SIG-M5 (cell line): ENCODE measurements around the gene BAZ1B.
"Not testable (repeated sequence)": the region's sequence is repeated elsewhere in the genome, so short reads cannot be mapped to it uniquely, and the experiment has no call there.

Source experiments
- DNase-seq: peaks from one replicate; lab custom pipeline; 2025; lab: John Stamatoyannopoulos, UW

BAZ1B gene

GRCh38 chr7:73425356-73425983 lies 96.6 kb downstream of the BAZ1B start:
- no peak for DNase-seq

- DNase-seq = no peak
These were observed 97.6 kb downstream of the BAZ1B start for GRCh38 chr7:73424489-73424885.

DNA sequence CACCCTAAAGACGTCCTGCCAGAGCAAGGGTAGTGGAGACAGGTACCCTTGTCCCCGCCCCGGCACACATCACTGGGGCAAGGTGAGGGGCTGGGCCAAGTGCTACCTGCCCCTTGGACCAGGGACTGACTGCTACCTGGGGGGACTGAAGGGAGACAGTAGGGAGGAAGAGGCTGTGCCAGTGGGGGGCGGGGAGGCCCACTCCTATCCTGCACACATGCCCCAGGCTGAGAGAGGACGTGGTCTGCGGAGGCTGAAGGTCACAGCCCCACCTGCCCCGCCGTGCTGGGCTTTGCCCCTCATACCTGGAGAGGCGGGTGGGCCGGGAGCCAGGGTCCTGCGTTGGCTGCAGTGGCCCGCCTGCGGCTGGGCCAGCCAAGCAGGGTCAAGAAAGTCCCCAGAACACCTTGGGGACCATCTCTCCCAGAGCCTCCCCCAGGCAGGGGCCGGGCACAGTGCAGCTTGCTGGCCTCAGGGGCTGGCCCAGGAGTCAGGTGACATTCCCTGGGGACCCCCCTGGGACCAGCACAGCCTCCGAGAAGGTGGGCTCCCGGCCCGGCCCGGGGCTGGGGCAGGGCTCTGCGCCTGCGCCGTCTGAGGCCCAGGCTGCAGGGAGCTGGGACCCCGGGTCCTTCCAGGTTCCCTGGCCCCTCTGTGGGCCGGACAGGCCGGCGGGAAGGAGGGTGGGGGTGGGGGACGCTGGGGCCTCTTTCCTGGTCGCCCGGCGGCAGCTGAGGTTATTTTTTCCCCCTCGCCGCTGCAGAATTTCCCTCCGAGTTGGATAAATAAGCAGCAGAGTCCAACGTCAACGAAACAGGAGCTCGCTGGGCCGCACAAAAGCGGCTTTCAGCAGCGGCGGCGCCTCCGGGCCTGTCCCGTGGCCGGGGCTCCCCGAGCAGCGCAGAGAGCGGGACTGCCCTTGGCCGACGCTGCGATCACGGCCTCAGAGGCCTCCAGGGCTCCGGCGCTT lies 98.3 kb downstream of the BAZ1B start:
- DNase-seq = no peak

- not testable (repeated sequence) for DNase-seq
These were observed 101.5 kb downstream of the BAZ1B start for GRCh38 chr7:73420610-73421009.

GRCh38 chr7:73420016-73420415 lies 102.1 kb downstream of the BAZ1B start:
- not testable (repeated sequence) for DNase-seq

- DNase-seq = no peak
These were observed 103.9 kb downstream of the BAZ1B start for GRCh38 chr7:73418113-73418703.

DNA sequence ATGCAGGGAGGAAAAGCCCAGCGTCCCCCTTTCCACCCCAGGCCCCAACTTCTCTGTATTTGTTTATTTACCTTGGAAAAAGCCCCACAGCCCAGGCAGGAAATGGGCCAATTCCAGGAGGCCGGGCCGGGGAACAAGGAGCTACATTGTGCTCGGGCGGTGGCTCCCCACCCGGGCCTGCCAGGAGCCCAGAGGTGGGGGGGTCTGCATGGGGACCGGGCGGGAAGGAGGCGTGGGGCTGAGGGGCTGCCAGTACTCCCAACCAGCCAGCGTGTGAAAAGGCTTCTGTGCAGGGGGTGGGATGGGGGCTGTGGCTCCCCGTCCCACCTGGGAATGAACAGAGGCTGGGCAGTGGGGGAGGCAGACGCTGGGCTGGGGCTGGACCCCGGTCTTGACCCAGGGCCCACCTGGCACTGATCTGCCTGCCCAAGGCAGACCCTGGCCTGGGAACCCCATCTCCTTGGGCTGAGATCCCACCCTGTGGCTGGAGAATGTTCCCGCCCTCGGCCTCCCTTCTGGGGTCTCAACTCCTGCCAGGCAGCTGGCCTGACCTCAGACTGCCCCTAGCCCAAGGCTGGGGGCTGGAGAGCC lies 111.5 kb downstream of the BAZ1B start:
- not testable (repeated sequence) for DNase-seq

GRCh38 chr7:73404860-73405259 lies 117.2 kb downstream of the BAZ1B start:
- not testable (repeated sequence) for DNase-seq

- DNase-seq = not testable (repeated sequence)
These were observed 122.7 kb downstream of the BAZ1B start for GRCh38 chr7:73399185-73400050.

DNA sequence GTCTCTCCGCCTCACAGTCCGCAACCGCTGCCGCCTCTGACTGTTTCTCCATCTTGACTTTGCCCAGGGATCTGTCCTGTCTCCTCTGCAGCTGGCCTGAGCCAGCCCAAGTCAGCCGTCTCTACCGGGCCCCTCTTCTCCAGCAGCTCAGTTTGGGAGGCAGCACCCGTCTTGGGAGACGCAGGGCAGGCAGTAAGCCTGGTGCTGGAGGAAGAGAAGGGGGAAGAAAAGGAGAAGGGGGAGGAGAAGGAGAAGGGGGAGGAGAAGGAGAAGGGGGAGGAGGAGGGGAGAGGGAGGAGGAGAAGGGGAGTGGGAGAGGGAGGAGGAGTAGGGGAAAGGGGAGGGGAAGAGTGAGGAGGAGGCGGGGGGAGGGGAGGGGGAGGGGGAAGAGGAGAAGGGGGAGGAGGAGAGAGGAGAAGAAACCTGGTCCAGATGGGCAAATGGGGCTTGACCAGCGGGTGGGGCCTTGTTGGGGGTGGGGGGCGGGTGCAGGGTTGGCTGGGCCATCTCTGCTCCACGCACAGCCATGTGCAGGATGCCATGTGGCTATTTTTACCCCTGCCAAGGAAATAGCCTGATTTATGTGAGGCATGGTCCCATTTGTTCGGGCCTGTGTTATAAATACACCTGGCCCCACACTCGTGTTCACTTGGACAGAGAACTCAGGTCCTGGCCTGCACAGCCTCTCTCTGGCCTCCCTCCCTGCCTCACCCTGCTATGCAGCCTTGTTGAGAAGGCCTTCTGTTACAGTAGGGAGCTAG lies 124.4 kb downstream of the BAZ1B start:
- no peak for DNase-seq

DNA sequence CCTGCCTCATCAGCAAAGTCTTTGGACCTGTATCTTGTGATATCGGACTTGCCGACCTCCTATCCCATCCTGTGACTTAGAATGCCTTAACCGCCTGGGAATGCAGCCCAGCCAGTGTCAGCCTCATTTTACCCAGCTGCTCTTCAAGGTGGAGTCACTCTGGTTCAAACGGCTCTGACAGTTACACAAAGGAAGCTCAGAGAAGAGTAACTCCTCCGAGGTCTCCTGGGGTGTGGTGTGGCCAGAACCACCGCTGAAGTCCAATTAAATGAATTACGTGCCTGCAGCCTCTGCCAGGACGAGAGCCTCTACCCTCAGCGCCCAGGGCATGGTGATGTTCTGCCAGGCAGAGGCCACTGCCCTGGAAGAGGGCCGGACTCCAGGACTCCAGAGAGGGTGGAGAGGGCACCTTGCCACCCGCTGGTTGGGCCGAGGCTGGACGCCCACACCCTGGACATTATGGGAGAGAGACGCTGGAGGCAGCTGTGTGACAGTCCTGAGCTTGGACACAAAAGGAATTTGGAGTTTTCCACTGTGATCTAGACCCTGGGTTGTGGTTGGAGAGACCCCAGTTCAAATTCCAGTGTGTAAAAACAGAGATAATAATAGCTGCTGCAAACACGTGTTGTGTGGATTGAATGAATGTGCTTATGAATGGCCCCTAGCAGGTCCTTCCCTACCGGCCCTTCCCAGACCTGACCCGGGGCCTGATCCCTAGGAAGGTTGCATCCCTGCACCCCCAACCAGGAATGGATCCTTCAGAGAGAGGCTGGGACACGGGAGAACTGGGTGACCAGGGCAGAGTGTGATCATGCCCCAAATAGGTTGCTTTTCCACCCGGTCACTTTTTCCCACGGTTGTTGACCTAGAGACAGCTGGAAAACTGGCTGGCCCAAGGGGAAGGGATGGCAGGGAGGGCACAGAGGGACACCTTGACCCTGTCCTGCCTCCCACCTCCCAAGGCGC lies 126.3 kb downstream of the BAZ1B start:
- no peak for DNase-seq

- no peak for DNase-seq
These were observed 127.7 kb downstream of the BAZ1B start for GRCh38 chr7:73394422-73394821.

DNA sequence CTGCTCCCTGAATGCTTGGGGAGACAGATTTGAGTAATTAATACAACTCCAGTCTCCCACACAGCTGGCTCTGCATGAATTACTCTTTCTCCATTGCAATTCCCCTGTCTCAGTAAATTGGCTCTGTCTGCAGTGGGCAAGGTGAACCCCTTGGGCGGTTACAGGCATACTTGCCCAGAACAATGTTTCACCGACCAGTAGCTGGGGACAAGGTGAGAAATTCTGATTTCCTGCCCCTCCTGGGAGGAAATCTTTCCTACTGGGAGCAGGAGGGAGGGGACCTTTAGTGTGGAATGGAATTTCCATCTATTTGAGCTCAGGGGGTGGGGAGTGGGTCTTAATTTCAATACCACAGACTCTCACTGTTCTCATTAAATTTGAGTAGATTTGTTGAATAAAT lies 130.7 kb downstream of the BAZ1B start:
- DNase-seq = no peak
